Medulla oblongata (tissue), 1 donor: ENCODE results near the gene CTRL.
A peak's percentile ranks its signal among the peaks of the same experiment; 100 is the strongest.
"Not testable (repeated sequence)": the region's sequence is repeated elsewhere in the genome, so short reads cannot be mapped to it uniquely, and the experiment has no call there.

Experiments
- DNase-seq: peaks from one replicate; pipeline ENCODE4 v3.0.0-alpha.2; 2015; ENCODE audit errors: extremely low spot score

Gene CTRL

GRCh38 chr16:67941469-67942199 lies 10.0 kb upstream of the CTRL start:
- DNase-seq = no peak

DNA sequence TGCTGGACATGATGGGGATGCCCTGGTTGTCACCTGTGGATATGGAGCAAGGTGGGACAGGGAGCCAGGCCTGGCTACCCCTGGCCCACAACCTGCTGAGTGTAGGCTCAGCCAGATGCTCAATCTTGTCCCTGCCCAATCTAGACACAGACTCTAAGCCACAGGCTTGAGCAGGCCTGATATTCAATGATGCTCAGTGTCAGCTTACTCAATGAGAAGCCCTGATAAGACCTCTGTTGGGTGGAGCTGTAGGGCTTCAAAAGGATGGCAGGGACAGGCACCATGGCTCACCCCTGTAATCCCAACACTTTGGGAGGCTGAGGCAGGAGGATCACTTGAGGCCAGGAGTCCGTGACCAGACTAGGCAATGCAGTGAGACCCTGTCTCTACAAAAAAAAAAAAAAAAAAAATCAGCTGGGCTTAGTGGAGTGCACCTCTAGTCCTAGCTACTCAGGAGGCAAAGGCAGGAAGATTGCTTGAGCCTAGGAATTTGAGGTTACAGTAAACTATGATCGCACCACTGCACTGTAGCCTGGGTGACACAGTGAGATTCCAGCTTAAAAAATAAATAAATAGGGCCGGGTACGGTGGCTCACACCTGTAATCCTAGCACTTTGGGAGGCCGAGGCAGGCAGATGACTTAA lies 8.9 kb upstream of the CTRL start:
- DNase-seq = no peak

DNA sequence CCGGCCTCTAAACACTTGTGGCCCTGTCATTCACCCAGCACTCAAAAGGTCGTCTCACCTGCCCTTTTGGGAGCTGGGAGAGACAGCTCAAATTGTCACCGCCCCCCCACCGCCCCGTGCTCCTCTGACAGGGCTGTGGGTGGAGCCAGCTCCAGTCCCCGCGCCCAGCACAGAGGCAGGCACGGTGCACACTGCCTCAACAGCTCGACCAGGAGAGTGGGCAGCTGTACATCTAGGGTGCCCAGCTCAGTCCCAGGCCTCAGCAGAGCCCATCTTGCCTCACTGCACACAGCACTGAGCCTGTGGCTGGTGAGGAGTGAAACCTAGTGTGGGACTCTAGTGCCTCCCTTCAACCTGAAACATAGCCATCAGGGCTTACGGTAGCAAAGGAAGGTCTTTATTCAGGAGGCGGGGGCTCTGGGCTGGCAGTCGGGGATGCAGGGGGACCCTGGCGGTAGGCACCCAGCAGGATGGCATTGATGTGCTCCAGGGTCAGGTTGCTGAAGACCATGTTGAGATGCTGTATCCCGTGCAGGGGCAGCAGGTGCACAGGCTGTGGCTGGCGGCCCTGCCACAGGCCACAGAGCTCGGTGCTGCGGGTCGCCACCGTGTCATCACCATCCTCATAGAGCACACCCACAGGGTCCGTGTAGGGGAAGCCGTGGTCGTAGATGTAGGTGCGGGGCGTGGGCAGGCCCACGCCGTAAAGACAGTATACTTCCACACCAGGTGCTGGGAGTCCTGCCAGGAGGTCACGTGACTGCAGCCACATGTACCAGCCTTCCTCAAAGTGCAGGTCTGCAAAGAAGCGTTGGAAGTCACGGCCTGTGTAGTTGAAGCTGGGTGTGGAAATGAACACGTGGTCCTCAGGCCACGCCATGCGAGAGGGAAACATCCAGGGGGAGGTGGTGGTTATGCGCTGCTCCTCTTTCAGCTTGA lies 8.1 kb upstream of the CTRL start:
- DNase-seq = no peak

GRCh38 chr16:67937713-67938112 lies 6.1 kb upstream of the CTRL start:
- not testable (repeated sequence) for DNase-seq

- DNase-seq = peak; percentile 90
Measured at GRCh38 chr16:67936880-67937605, 5.4 kb upstream of the CTRL start.

DNA sequence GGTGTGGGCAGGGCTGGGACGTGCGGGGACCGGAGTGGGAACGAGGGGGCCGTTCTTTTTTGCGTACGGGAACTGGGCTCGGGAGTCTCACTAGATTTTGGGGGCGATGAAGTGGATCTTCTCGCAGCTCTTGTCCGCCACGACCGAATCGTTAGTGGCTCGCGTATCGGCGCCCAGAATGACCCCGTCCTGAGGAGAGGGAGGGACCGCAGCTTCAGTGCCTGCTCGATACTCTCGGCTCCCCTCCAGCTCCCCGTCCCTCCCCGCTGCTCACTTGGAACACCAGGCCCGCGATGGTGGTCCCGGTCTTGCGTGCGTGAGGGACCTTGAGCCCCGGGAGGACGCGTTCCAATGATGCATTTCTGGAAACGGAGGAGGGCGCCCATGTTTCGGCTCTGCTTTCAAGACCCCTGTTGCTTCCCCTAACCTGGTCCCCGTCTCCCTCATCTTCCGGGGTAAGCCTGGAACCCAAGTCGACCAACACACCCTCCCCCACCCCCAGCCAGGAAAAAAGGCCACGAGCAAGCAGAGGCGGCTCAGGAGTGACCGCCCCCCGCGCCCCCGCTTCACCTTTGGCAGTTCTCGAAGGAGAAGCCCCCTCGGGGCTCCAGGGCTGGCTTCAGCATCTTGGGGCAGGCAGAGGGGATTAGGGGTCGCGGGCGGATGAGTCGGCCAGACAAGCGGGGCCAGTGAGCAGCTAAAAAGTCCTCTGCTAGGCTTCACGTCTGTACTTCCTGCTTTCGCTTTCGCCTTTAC lies 4.6 kb upstream of the CTRL start, which contains the start of gene PSMB10:
PSMB10 (minus strand) TSS at position 727 of the 756 bp plus-strand sequence; CDS start at position 626, 101 bp downstream.
- DNase-seq = peak; percentile 55

- DNase-seq = peak; percentile 98
Measured at GRCh38 chr16:67935402-67936123, 3.9 kb upstream of the CTRL start.

- DNase-seq = peak; percentile 23
Measured at GRCh38 chr16:67935101-67935401, 3.4 kb upstream of the CTRL start.

DNA sequence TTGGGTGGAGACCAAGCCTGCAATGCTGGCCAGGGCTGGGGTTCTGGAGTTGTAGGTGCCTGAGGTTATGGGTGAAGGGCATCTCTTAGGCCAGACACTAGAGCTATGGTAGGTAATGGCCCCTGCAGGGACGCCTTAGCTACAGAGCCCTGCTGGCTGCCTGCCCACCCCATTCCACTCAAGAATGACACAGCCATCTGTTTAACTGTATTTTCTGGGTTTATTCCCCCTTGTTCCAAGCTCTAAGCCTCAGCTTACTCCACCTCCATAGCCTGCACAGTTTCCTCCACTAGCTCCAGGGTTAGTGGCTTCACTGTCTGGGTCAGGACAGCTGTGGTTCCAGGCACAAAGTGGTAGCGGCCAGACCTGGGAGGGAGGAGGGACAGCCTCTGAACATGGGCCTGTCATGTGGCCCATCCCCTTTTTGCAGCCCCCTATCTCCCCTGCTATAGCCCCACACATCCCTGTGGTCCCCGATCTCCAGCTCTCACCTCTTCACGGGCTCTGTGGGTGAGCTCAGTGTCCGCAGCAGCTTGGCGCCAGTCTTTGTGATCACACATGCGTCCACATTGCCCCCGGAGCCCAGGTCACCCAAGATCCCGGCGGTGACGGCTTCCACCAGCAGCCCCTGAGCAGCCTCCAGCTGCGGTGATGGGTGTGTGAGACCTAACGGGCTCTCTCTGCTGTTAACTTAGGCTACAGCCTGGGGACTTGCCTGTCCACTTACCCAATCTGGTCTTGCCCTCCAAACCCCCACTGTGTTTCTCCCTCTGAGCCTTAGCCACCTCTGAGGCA lies 2.8 kb upstream of the CTRL start:
- DNase-seq = no peak

DNA sequence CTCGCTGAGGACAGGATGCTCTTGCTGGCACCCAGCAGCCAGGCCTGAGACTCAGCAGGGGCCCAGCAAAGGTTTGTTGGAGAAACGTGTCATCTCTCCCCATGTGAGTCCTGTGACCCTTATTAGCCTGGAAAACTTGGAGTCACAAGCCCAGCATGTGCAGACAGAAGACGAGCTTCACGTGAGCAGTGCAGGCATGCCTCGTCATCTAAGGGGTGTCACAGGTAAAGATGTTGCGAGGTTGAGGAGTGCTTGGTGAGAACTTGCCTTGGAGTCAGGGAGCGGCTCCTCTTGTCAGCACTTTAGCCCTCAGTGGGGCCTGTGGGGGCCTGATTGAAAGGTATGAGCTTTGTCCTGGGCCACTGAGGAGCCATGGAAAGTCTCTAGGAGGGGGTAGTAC lies 2.1 kb upstream of the CTRL start:
- no peak for DNase-seq

DNA sequence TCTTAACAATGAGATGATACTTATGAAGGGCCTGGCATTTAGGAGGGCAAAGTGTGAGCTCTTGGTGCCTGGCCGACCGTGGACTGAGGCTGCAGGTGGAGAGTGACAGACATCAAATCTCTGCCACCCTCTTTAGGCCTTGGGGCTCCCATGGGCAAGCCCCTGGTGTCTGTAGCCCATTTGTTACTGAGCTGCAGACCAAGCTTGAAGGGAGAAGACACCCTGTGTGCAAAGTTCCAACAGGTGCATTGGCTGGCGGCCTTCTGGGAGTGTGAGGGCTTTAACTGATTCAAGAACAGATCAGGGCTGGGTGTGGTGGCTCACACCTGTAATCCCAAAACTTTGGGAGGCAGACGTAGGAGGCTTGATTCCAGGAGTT lies 789 bp upstream of the CTRL start:
- DNase-seq = no peak

DNA sequence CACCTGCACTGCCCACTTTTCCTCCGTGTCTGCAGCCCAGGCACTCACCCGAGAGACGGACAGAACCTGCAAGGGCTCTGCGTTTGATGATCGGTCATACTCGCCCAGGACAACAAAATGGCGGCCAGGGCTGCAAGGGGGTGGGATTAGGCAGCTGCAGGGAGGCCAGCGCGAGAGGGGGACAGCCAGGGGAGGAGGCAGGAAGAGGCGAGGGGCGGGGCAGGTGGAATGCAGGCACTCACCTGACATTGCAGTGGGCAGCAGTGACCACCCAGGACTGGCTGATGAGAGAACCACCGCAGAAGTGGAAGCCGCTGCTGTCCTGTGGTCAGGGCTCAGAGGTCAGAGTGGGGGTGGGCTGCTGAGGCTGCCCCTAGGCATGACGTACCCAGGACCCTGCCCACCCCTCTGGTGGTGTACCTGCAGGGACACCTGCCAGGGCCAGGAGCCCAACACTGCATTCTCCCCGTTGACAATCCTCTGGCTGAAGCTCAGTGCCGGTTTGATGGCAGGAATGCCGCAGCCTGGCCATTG lies 917 bp downstream of the CTRL start:
- no peak for DNase-seq

GRCh38 chr16:67930191-67930590 lies 1.5 kb downstream of the CTRL start:
- no peak for DNase-seq

- DNase-seq = peak; percentile 79
Measured at GRCh38 chr16:67928561-67929364, 2.9 kb downstream of the CTRL start.

DNA sequence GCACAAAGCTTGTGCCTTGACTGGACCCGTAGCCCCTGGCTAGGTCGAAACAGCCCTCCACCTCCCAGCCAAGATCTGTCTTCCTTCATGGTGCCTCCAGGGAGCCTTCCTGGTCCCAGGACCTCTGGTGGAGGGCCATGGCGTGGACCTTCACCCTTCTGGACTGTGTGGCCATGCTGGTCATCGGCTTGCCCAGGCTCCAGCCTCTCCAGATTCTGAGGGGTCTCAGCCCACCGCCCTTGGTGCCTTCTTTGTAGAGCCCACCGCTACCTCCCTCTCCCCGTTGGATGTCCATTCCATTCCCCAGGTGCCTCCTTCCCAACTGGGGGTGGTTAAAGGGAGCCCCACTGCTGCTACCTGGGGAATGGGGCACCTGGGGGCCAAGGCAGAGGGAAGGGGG lies 3.5 kb downstream of the CTRL start:
- DNase-seq = no peak

- no peak for DNase-seq
Measured at GRCh38 chr16:67927131-67927941, 4.3 kb downstream of the CTRL start.

DNA sequence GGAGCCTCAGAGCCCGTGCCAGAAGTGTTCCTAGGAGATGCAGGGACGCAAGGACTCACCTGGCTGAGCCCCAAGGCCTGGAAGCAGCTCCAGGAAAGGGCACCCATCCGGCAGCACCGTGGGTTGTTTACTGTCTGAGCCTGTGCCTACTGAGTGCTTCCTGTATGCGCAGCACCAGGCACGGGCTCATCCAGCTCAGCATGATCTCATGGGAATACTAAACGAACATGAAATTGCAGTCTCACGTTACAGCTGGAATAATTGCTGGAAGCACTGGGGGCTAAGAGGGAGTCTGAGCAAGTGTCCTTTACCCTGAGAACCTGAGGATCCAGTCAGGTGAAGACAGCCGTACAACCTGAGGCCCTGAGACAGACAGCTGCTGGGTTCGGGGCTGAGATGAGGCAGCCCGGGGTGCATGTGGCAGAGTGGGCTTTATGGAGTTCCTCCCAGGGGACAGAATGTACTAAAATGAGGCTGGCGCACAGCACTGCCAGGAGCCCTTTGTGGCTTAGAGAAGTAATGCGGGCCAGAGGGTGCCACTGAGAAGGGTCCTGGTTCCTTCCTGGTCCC lies 5.4 kb downstream of the CTRL start:
- DNase-seq = peak; percentile 50
